Activated naive CD8-positive, alpha-beta T cell (primary cell): ENCODE results near the gene INPP5K.
"Not testable (repeated sequence)": the region's sequence is repeated elsewhere in the genome, so short reads cannot be mapped to it uniquely, and the experiment has no call there.

Experiments used
- H3K27ac Mint-ChIP-seq: one replicate; pipeline ENCODE4 v1.8.0; 2021; ENCODE audit warnings: mixed read lengths
- H3K27me3 Mint-ChIP-seq: one replicate; pipeline ENCODE4 v1.8.0; 2021; ENCODE audit warnings: mixed read lengths
- H3K36me3 Mint-ChIP-seq: one replicate; pipeline ENCODE4 v1.8.0; 2021; ENCODE audit warnings: mixed read lengths
- H3K4me1 Mint-ChIP-seq: one replicate; pipeline ENCODE4 v1.8.0; 2021; ENCODE audit warnings: low read depth, mixed read lengths
- H3K4me3 Mint-ChIP-seq: one replicate; pipeline ENCODE4 v1.8.0; 2021; ENCODE audit warnings: mild to moderate bottlenecking, mixed read lengths
- H3K9me3 Mint-ChIP-seq: one replicate; pipeline ENCODE4 v1.8.0; 2021; ENCODE audit warnings: low read depth, mixed read lengths

The INPP5K gene

DNA sequence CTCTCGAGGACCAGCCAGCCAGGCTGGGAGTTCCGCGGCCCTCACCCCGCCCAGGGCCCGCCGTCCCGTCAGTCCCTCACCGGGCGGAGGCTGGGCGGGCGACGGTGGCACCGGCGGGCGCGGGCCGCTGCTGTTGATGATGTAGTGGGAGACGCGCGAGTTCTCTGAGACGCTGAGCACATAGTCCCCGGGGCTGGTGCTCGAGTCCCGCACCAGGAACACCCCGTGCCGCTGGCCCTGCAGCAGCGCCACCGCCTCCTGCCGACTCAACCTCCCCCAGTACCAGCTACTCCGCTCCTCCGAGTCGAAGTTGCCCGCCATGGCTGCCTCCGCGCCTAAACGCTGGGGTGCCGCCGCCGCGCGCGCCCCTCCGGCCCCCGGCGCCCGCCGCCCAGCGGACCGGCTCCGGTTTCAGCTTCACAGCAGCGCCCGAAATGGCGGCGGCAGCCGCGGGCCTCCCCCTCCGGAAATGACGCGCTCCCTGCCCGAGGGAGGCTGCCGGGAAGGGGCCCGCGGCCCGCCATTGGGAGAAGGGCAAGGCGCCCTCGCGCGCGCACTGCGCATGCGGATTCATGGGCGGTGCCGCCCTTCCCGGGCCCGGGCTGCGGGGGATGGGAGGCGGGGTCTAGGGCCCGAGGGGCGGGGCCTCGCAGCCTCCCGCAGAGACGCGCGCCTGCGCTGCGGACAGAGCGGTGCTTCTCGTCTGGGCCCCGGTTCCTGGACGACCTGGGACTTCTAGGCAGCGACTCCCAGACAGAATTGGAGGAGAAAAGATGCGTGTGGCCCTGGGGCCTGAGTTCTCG, 60.4 kb downstream of the INPP5K start, which contains the start of gene CRK:
Gene CRK (minus strand): TSS at position 436 of the 803 bp plus-strand sequence. CDS start 115 bp downstream, at position 321.
- H3K27me3 Mint-ChIP-seq: peaks cover 6% of the 10 kb centered on the region

DNA sequence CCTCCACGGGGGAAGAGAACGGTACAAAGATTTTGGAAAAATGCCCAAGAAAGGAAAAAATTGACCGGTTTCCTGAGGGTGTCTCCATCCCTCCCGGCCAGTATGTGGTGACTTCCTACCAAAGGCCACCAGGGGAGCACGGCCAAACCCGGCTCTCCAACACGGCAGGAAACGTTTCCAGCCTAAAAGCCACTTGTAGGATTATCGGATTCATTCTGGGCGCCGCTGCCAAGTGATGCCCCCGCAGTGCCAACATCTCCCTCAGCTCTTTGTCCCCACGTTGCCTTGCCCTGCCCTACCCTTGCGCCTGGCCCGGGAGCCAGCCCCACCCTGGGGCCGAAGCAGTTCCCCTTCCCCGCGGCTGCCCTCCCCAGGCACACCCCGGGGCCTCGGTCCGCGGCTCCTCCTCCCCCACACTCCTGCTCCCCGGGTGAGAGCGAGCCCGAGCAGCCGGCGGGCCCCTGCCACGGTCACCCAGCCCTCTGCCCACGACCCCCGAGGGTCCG, 61.1 kb downstream of the INPP5K start:
- H3K4me3 Mint-ChIP-seq: peak overlapping the region; percentile 95
- H3K9me3 Mint-ChIP-seq: no peaks in the 10 kb centered on the region
- H3K36me3 Mint-ChIP-seq: peaks cover 2% of the 10 kb centered on the region
- H3K27me3 Mint-ChIP-seq: peaks cover 6% of the 10 kb centered on the region
- peak overlapping the region; percentile 66 for H3K27ac Mint-ChIP-seq
- H3K4me1 Mint-ChIP-seq: peaks cover 53% of the 10 kb centered on the region

More for the DNA sequence above, 60.4 kb downstream of the INPP5K start, which contains the start of gene CRK:
- peaks cover 2% of the 10 kb centered on the region for H3K36me3 Mint-ChIP-seq
- peak within 1 kb of the TSS; percentile 66 for H3K27ac Mint-ChIP-seq
- peak within 1 kb of the TSS; percentile 95 for H3K4me3 Mint-ChIP-seq
- H3K4me1 Mint-ChIP-seq: peaks cover 50% of the 10 kb centered on the region
- H3K9me3 Mint-ChIP-seq: no peaks in the 10 kb centered on the region

DNA sequence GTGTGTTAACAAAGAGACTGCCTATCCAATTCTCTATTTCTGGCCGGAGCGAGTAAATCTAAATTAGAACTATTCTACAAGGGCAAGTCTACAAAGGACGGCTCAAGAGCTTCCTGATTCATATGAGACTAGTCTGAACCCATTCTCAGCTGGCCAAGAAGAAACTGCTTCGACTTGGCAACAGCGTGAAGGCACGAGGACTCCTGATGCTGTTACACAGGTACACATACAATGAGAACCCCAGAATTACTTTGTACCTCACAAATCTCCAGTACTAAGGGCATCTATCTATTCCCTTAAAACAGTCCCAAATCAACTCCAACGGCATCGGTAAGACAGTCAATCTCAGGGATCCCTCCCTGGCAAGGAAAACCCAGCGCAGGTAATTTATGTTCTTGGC, 61.9 kb downstream of the INPP5K start:
- peak overlapping the region; percentile 95 for H3K4me3 Mint-ChIP-seq
- peaks cover 50% of the 10 kb centered on the region for H3K4me1 Mint-ChIP-seq
- H3K36me3 Mint-ChIP-seq: peaks cover 2% of the 10 kb centered on the region

DNA sequence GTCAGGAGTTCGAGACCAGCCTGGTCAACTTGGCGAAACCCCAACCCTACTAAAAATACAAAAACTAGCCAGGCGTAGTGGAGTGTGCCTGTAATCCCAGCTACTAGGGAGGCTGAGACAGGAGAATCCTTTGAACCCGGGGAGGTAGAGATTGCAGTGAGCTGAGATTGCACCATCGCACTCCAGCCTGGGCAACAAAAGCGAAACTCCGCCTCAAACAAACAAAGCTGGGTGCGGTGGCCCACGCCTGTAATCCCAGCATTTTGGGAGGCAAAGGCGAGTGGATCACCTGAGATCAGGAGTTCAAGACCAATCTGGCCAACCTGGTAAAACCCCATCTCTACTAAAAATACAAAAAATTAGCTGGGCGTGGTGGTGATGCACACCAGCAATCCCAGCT, 62.7 kb downstream of the INPP5K start:
- not testable (repeated sequence) for H3K36me3 Mint-ChIP-seq, H3K27ac Mint-ChIP-seq, H3K27me3 Mint-ChIP-seq, H3K9me3 Mint-ChIP-seq
- H3K4me1 Mint-ChIP-seq: peaks cover 59% of the 10 kb centered on the region
- H3K4me3 Mint-ChIP-seq: peak overlapping the region; percentile 60

More for the DNA sequence above, 61.9 kb downstream of the INPP5K start:
- Mint-ChIP-seq H3K27ac (peak overlapping the region; percentile 61), H3K9me3 (no peaks in the 10 kb centered on the region), H3K27me3 (peaks cover 3% of the 10 kb centered on the region)

DNA sequence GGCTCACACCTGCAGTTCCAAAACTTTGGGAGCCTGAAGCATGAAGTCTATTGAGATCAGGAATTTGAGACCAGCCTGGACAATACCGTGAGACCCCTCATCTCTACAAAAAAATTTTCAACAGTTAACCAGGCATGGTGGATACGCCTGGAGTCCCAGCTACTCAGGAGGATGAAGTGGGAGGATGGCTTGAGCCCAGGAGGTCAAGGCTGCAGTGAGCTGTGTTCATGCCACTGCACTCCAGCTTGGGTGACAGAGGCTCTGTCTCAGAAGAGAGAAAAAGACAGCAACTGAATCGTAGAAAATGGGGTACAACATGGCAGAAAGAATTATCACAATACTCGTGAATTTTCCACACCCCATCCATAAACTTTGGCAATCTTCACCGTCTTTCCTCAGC, 63.6 kb downstream of the INPP5K start:
- H3K4me3 Mint-ChIP-seq: peak overlapping the region; percentile 60
- peaks cover 3% of the 10 kb centered on the region for H3K27me3 Mint-ChIP-seq
- H3K4me1 Mint-ChIP-seq: peaks cover 64% of the 10 kb centered on the region
- H3K36me3 Mint-ChIP-seq: peaks cover 2% of the 10 kb centered on the region
- no peaks in the 10 kb centered on the region for H3K9me3 Mint-ChIP-seq
- H3K27ac Mint-ChIP-seq: no peak overlapping the region

DNA sequence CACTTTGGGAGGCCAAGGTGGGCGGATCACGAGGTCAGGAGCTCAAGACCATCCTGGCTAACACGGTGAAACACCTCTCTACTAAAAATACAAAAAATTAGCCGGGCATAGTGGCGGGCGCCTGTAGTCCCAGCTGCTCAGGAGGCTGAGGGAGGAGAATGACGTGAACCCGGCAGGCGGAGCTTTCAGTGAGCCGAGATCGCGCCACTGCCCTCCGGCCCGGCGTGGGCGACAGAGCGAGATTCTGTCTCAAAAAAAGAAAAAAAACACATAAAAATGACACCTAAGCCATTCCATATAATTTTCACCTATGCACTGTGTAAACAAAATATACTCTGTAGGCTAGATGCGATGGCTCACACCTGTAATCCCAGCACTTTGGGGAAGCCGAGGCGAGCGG, 66.2 kb downstream of the INPP5K start:
- H3K36me3 Mint-ChIP-seq, H3K4me3 Mint-ChIP-seq, H3K9me3 Mint-ChIP-seq, H3K27me3 Mint-ChIP-seq, H3K27ac Mint-ChIP-seq: not testable (repeated sequence)
- H3K4me1 Mint-ChIP-seq: peaks cover 77% of the 10 kb centered on the region

DNA sequence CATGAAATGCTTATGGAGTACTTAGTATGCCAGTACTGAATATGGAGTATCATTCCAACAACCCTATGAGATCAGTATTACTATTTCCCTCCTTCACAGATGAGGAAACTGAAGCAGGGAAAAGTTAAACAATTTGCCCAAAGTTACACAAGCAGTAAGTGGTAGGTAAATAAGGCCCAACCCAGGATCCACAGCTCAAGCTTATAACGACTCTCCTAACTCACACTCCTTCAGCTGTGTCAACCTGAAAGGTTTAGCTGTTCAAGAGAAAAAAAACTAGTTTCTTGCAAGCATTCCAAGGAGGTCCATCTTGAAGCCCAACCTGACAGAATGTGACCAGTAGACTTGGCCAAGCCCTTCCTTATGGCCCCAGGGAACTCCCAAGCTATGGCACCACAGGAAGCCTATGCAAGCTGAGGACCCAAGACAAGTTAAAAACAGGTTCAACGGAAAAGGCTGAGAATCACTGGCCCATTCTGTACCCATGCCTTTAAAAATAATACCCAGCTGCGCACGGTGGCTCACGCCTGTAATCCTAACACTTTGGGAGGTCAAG, 66.9 kb downstream of the INPP5K start:
- Mint-ChIP-seq H3K4me3 (no peak overlapping the region), H3K36me3 (peaks cover 2% of the 10 kb centered on the region), H3K27ac (no peak overlapping the region), H3K9me3 (no peaks in the 10 kb centered on the region), H3K4me1 (peaks cover 73% of the 10 kb centered on the region), H3K27me3 (no peaks in the 10 kb centered on the region)

DNA sequence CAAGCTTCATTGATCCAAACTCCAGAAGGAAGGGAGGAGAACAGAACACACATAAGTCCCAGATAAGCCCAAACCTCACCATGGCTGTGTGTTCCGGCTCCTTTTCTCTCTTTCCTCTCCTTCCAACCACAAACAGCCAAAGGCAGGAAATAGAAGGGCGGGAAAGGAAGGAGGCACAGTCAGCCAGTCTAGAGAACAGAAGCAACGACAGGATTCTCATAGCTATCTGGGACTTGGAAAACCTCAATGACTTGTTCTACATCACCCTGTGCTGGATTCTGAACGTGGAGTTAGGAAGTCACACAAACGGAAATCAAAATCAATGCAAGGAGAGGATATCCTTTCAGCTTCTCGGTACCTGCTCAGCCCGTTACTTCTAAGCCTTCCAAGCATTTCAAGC, 69.4 kb downstream of the INPP5K start:
- Mint-ChIP-seq H3K4me3 (peak overlapping the region; percentile 55), H3K27me3 (no peaks in the 10 kb centered on the region), H3K27ac (no peak overlapping the region), H3K9me3 (no peaks in the 10 kb centered on the region), H3K4me1 (peaks cover 52% of the 10 kb centered on the region), H3K36me3 (no peaks in the 10 kb centered on the region)

DNA sequence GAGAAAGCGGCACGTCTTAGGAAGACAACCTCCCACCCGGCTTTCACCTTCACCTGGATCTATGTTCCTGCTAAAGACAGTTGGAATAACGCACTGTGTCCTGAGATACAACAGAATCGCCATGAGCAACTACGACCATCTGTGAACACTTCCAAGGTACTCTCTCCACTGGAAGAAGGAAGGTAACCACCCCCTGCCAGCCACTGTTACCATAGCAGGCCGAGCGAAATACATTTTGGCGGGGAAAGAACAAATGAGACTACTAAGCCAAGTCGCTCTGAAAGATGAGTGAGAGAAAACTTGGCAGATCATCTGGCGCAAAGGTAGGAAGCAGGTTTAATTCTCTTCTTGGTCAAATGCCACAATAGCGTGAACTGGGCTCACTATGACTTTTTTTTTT, 70.2 kb downstream of the INPP5K start:
- peak overlapping the region; percentile 20 for H3K4me3 Mint-ChIP-seq
- H3K36me3 Mint-ChIP-seq: no peaks in the 10 kb centered on the region
- no peaks in the 10 kb centered on the region for H3K9me3 Mint-ChIP-seq
- peaks cover 45% of the 10 kb centered on the region for H3K4me1 Mint-ChIP-seq
- H3K27me3 Mint-ChIP-seq: no peaks in the 10 kb centered on the region
- no peak overlapping the region for H3K27ac Mint-ChIP-seq

DNA sequence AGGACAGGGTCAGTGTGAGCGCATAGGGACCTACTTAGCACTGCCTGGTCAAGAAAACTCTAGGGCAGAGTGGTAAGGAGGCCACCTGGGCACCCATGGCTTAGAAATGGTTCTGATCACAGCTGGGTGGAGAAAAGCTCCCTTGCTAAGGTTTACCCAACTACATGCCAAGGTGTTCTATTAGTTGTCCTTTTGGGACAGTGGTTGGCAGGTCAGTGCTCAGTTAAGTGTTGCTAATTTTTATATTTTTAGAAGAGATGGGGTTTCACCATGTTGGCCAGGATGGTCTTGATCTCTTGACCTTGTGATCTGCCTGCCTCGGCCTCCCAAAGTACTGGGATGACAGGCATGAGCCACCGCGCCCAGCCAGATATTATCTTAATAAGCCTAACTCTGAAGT, 70.7 kb downstream of the INPP5K start:
- not testable (repeated sequence) for H3K27me3 Mint-ChIP-seq, H3K27ac Mint-ChIP-seq, H3K36me3 Mint-ChIP-seq, H3K4me3 Mint-ChIP-seq, H3K9me3 Mint-ChIP-seq
- peaks cover 44% of the 10 kb centered on the region for H3K4me1 Mint-ChIP-seq
